ENCODE measurements around the gene DICER1. TPM values are rescaled to one million over a fixed set of nuclear protein-coding genes. Genes with fewer than 3 reads are reported as not detected.

The DICER1 gene
- total RNA-seq, 1 experiment from 2014 or later = 62.0 TPM

- TF ChIP-seq ZBTB43 (CRISPR knock-in tag; IDR thresholded peaks at IDR 0.05) (no peak), USF1 (CRISPR knock-in tag; IDR thresholded peaks at IDR 0.05) (no peak), ZBTB21 (CRISPR knock-in tag; IDR thresholded peaks at IDR 0.05; ENCODE audit: borderline replicate concordance) (no peak), MXD4 (CRISPR knock-in tag; IDR thresholded peaks at IDR 0.05; ENCODE audit: borderline replicate concordance) (no peak), JAZF1 (CRISPR knock-in tag; IDR thresholded peaks at IDR 0.05) (no peak)
Observed at GRCh38 chr14:95125221-95125620, 32.1 kb downstream of the DICER1 start (continued).

- no peaks in the 10 kb centered on the region for H3K9me3 Mint-ChIP-seq
- TF ChIP-seq ZSCAN18 (CRISPR knock-in tag; IDR thresholded peaks at IDR 0.05) (no peak), JAZF1 (CRISPR knock-in tag; IDR thresholded peaks at IDR 0.05) (no peak), ZNF423 (CRISPR knock-in tag; IDR thresholded peaks at IDR 0.05) (no peak), OVOL2 (CRISPR knock-in tag; IDR thresholded peaks at IDR 0.05; ENCODE audit: borderline replicate concordance) (no peak), CREB1 (CRISPR knock-in tag; IDR thresholded peaks at IDR 0.05) (no peak), ZNF281 (CRISPR knock-in tag; IDR thresholded peaks at IDR 0.05) (no peak), SOX15 (CRISPR knock-in tag; IDR thresholded peaks at IDR 0.05) (no peak), ZBTB21 (CRISPR knock-in tag; IDR thresholded peaks at IDR 0.05; ENCODE audit: borderline replicate concordance) (no peak)
- peaks cover 12% of the 10 kb centered on the region for H3K36me3 Mint-ChIP-seq
- no peaks in the 10 kb centered on the region for H3K27me3 Mint-ChIP-seq (ENCODE audit: low read depth)
- ChIA-PET CTCF (interaction anchor here (1.7 kb wide), 1 partner anchor 237 kb away, joined by 5 read pairs; no protein-coding TSS in a partner anchor), POLR2A (no interaction called here)
- no peak for DNase-seq (ENCODE audit: low spot score)
- ATAC-seq = no peak
- peak overlapping the region; percentile 66; the same call in 1 of the 2 replicates for H3K27ac Mint-ChIP-seq
- H3K4me1 Mint-ChIP-seq = peaks cover 46% of the 10 kb centered on the region
- no peak overlapping the region for H3K4me3 Mint-ChIP-seq
Observed at GRCh38 chr14:95123891-95124579, 33.3 kb downstream of the DICER1 start.

- Mint-ChIP-seq H3K4me1 (peaks cover 40% of the 10 kb centered on the region), H3K27ac (0 out of 2 replicates have a peak overlapping the region, but pooled peaks have one; percentile 50), H3K9me3 (no peaks in the 10 kb centered on the region), H3K27me3 (ENCODE audit: low read depth) (no peaks in the 10 kb centered on the region), H3K36me3 (peaks cover 15% of the 10 kb centered on the region), H3K4me3 (no peak overlapping the region)
- ChIA-PET CTCF (no interaction called here), POLR2A (no interaction called here)
- no peak for TF ChIP-seq CREM (CRISPR knock-in tag; IDR thresholded peaks at IDR 0.05)
- TF ChIP-seq SP1 (CRISPR knock-in tag; conservative IDR thresholded peaks at IDR 0.05) = no peak
- TF ChIP-seq GABPB1 (CRISPR knock-in tag; IDR thresholded peaks at IDR 0.05) = no peak
- no peak for TF ChIP-seq JAZF1 (CRISPR knock-in tag; IDR thresholded peaks at IDR 0.05)
- no peak for TF ChIP-seq TEAD4 (CRISPR knock-in tag; IDR thresholded peaks at IDR 0.05)
- no peak for TF ChIP-seq ZNF416 (CRISPR knock-in tag; IDR thresholded peaks at IDR 0.05)
- TF ChIP-seq SMAD4 (CRISPR knock-in tag; IDR thresholded peaks at IDR 0.05) = no peak
- no peak for TF ChIP-seq E2F1 (CRISPR knock-in tag; IDR thresholded peaks at IDR 0.05)
- TF ChIP-seq ZNF138 (CRISPR knock-in tag; conservative IDR thresholded peaks at IDR 0.05) = no peak
- no peak for TF ChIP-seq IRF1 (CRISPR knock-in tag; IDR thresholded peaks at IDR 0.05)
- no peak for TF ChIP-seq ELF4 (CRISPR knock-in tag; IDR thresholded peaks at IDR 0.05; ENCODE audit: low read depth)
- DNase-seq (ENCODE audit: low spot score) (no peak), ATAC-seq (no peak)
Observed at GRCh38 chr14:95122621-95122945, 34.7 kb downstream of the DICER1 start.
